Activated CD8-positive, alpha-beta T cell treated with anti-CD3 and anti-CD28 coated beads for 36 hours (primary cell): Measurements from ENCODE around the gene GNG7. TPM values are rescaled to one million over a fixed set of nuclear protein-coding genes. Genes with fewer than 3 reads are reported as not detected.

Source experiments
- ATAC-seq: fragments of 200-7000 bp; cut with Tn5 transposase; one replicate; pipeline ENCODE4 v1.10.0; 2021; ENCODE audit warnings: mild to moderate bottlenecking, moderate library complexity
- CTCF ChIA-PET: fragments of 350-600 bp; sonication (Branson Sonifier 250); formaldehyde crosslinking; loops from one replicate; lab custom pipeline; 2021; ENCODE audit warnings: antibody characterized with exemption; lab: Charles Lee
- POLR2A ChIA-PET: fragments of 350-600 bp; sonication (Branson Sonifier 250); formaldehyde crosslinking; loops from one replicate; lab custom pipeline; 2021; ENCODE audit warnings: antibody characterized with exemption; lab: Charles Lee
- DNase-seq: peaks from one replicate; pipeline ENCODE4 v3.0.0-alpha.2; 2020
- H3K27ac Mint-ChIP-seq: one replicate; pipeline ENCODE4 v1.8.0; 2021; ENCODE audit warnings: mild to moderate bottlenecking, mixed read lengths
- H3K27me3 Mint-ChIP-seq: one replicate; pipeline ENCODE4 v1.8.0; 2021; ENCODE audit warnings: mixed read lengths
- H3K36me3 Mint-ChIP-seq: one replicate; pipeline ENCODE4 v1.8.0; 2021; ENCODE audit warnings: low read depth, mixed read lengths
- H3K4me1 Mint-ChIP-seq: one replicate; pipeline ENCODE4 v1.8.0; 2021; ENCODE audit warnings: low read depth, mixed read lengths
- H3K4me3 Mint-ChIP-seq: one replicate; pipeline ENCODE4 v1.8.0; 2021; ENCODE audit warnings: mild to moderate bottlenecking, moderate library complexity, mixed read lengths
- H3K9me3 Mint-ChIP-seq: one replicate; pipeline ENCODE4 v1.8.0; 2021; ENCODE audit warnings: mixed read lengths
- intact Hi-C: fragments of 100-400 bp; cut with micrococcal nuclease; formaldehyde crosslinking; loops from one replicate; pipeline ENCODE4 v1.10.0; 2022
- total RNA-seq, 2 experiments: library from RNA; stranded (reverse); gene quantifications; one replicate each; pipeline ENCODE4 v1.2.3, GENCODE V29; 2021
- TF ChIP-seq, protein P1 (sequence below): fragments of 200-600 bp; IDR thresholded peaks from one replicate; pipeline ENCODE4 v1.8.0; 2022; ENCODE audit warnings: antibody characterized with exemption, mild to moderate bottlenecking

Gene GNG7
- total RNA-seq, 2 experiments from 2014 or later, result 0.27 to 0.32 TPM

DNA sequence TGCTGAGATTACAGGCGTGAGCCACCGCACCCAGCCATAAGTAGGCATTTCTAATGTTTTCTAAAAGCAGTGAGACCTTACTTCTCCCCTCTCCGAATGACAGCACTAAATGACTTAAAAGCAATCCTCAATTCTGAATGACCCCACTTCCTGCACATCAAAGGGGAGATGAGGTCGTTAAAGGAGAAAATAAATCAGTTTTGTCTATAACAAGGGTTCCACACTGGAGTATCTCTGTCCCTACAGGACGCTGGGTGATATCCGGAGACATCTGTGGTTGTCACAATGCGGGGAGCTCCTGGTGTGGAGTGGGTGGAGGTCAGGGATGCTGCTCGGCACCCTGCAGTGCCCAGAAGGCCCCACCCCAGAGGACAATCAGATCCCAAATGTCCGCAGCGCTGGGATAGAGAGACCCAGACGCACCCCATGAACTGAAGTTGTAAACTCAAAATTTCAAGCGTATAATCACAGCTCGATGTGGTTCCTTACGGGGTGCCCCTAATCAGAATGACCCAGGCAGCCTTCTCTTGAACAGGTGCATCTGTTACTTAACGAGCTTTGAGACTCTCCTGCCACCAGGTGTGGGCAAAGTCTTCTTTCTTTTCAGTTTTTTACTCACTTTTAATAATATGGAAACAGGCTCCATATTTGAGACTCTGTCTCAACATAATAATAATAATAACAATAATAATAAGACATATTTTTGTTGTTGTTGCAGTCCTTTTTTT is 2.9 kb downstream of the GNG7 start:
- ChIA-PET POLR2A (interaction anchor here (1.1 kb wide), 1 partner anchor 23 kb away, joined by 3 read pairs; no protein-coding TSS in a partner anchor), CTCF (interaction anchor here (1.0 to 2.5 kb wide), 3 partner anchors 50 to 251 kb away, joined by 3 to 10 read pairs (median 8); no protein-coding TSS in a partner anchor)
- H3K36me3 Mint-ChIP-seq, result no peaks in the 10 kb centered on the region
- no peak overlapping the region for H3K27ac Mint-ChIP-seq
- no peaks in the 10 kb centered on the region for H3K9me3 Mint-ChIP-seq
- intact Hi-C loops, result no loop called here
- peaks cover 17% of the 10 kb centered on the region for H3K4me1 Mint-ChIP-seq
- H3K4me3 Mint-ChIP-seq, result no peak overlapping the region
- DNase-seq (no peak), ATAC-seq (no peak)
- TF ChIP-seq, protein P1, sequence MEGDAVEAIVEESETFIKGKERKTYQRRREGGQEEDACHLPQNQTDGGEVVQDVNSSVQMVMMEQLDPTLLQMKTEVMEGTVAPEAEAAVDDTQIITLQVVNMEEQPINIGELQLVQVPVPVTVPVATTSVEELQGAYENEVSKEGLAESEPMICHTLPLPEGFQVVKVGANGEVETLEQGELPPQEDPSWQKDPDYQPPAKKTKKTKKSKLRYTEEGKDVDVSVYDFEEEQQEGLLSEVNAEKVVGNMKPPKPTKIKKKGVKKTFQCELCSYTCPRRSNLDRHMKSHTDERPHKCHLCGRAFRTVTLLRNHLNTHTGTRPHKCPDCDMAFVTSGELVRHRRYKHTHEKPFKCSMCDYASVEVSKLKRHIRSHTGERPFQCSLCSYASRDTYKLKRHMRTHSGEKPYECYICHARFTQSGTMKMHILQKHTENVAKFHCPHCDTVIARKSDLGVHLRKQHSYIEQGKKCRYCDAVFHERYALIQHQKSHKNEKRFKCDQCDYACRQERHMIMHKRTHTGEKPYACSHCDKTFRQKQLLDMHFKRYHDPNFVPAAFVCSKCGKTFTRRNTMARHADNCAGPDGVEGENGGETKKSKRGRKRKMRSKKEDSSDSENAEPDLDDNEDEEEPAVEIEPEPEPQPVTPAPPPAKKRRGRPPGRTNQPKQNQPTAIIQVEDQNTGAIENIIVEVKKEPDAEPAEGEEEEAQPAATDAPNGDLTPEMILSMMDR, result no peak
- no peaks in the 10 kb centered on the region for H3K27me3 Mint-ChIP-seq

DNA sequence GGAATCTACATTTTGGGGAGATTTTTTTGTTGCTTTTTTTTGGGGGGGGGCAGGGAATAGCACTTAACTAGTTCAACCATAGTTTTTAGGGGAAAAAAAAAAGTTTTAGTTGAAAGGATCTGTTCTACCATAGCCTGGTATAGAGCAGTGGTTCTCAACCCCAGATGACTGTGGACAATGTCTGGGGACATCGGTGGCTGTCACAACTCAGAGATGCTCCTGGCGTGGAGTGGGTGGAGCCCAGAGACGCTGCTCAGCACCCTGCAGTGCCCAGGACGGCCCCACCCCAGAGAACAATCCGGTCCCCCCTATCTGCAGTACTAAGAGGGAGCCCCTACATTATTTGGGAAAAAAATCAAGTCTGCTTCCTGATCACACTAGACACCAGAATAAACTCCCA is 8.3 kb downstream of the GNG7 start:
- Mint-ChIP-seq H3K27ac (no peak overlapping the region), H3K4me1 (peaks cover 5% of the 10 kb centered on the region), H3K4me3 (no peak overlapping the region), H3K9me3 (no peaks in the 10 kb centered on the region), H3K27me3 (no peaks in the 10 kb centered on the region), H3K36me3 (no peaks in the 10 kb centered on the region)
- ATAC-seq (no peak), DNase-seq (no peak)
- ChIA-PET POLR2A (interaction anchor here (0.6 kb wide), 1 partner anchor 1118 kb away, joined by 4 read pairs; no protein-coding TSS in a partner anchor), CTCF (no interaction called here)
- intact Hi-C loops, result no loop called here
- TF ChIP-seq, protein P1, result no peak

DNA sequence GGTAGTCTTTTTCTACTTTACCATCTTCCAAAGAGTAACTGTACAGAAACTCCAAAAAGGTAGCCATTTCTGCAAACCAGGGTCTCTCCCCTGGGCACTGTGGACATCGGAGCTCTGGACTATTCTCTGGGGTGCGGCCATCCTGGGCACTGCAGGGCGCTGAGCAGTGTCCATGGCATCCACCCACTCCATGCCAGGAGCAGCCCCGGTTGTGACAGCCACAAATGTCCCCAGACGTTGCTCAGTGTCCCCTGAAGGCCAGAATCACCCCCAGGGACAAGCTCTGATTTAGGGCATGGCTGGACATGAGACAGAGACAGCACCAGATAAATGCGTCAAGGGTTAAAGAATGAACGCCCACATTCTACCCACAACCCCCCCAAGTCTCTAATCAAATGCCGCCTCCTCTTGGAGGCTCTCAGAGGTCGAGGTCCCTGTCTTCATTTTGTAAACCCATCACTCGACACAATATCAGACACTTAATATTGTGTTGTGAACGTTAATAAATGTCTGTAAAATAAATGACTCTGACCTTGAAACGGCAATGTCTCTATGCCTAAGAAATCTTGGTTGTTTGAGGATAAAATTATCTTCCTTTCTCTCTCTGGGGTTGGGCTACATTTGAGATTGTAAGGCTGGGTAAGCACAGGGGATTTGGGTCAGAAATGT is 8.9 kb downstream of the GNG7 start:
- Mint-ChIP-seq H3K9me3 (no peaks in the 10 kb centered on the region), H3K27me3 (no peaks in the 10 kb centered on the region), H3K4me3 (no peak overlapping the region), H3K27ac (no peak overlapping the region), H3K4me1 (peaks cover 2% of the 10 kb centered on the region), H3K36me3 (no peaks in the 10 kb centered on the region)
- DNase-seq, result no peak
- ATAC-seq, result no peak
- CTCF ChIA-PET, result no interaction called here
- intact Hi-C loops, result no loop called here
- POLR2A ChIA-PET, result no interaction called here
- TF ChIP-seq, protein P1, result no peak

DNA sequence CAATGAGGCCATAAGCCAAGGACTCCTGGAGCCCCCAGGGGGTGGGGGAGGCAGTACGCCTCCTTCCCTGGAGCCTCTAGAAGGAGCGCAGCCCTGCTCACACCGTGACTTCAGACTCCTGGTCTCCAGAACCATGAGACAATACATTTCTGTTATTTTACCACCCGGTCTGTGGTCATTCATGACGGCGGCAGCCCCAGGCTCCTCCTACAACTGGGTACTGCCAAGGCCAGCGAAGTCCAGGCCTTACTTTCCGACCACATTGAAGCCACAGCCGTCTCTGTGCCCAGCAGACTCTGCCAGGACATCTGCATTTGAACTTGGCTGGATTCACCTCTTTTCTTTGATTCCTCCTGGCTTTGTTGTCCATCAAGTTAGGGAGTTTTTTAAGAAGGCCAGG is 10.5 kb downstream of the GNG7 start:
- DNase-seq, result no peak
- intact Hi-C loops, result no loop called here
- Mint-ChIP-seq H3K4me1 (no peaks in the 10 kb centered on the region), H3K9me3 (no peaks in the 10 kb centered on the region), H3K36me3 (no peaks in the 10 kb centered on the region), H3K4me3 (no peak overlapping the region), H3K27ac (no peak overlapping the region), H3K27me3 (no peaks in the 10 kb centered on the region)
- TF ChIP-seq, protein P1, result no peak
- POLR2A ChIA-PET, result no interaction called here
- no peak for ATAC-seq
- CTCF ChIA-PET, result interaction anchor here (1.2 kb wide), 1 partner anchor 195 kb away, joined by 3 read pairs; no protein-coding TSS in a partner anchor

DNA sequence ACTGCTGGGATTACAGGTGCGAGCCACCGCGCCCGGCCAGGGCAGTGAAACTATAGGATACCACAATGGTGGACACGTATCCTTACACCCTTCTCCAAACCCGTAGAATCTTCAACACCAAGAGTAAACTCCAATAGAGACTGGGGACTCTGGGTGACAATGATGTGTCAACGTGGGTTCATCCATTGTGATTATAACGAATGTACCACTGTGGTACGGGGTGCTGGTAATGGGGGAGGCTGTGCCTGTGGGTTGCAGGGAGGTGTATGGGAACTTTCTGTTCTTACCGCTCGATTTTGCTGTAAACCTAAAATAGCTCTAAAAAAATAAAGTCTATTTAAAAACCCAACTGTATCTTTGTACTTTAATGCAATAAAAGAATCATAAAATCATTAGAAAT is 11.6 kb downstream of the GNG7 start:
- Mint-ChIP-seq H3K27me3 (no peaks in the 10 kb centered on the region), H3K4me3 (no peak overlapping the region), H3K9me3 (no peaks in the 10 kb centered on the region), H3K4me1 (no peaks in the 10 kb centered on the region), H3K27ac (no peak overlapping the region), H3K36me3 (no peaks in the 10 kb centered on the region)
- TF ChIP-seq, protein P1, result no peak
- ATAC-seq (no peak), DNase-seq (no peak)
- ChIA-PET POLR2A (interaction anchor here (0.6 to 1.0 kb wide), 2 partner anchors 17 to 68 kb away, joined by 3 to 4 read pairs; no protein-coding TSS in a partner anchor), CTCF (interaction anchor here (0.8 to 1.2 kb wide), 3 partner anchors 42 to 196 kb away, joined by 3 to 5 read pairs (median 3); no protein-coding TSS in a partner anchor)
- intact Hi-C loops, result no loop called here
